ENCODE results near the gene GARNL3. TPM values are rescaled to one million over a fixed set of nuclear protein-coding genes. Genes with fewer than 3 reads are reported as not detected.

The GARNL3 gene
- total RNA-seq, 2 experiments from 2014 or later = 0.63 to 1.8 TPM

- Mint-ChIP-seq H3K27ac (no peak overlapping the region), H3K36me3 (ENCODE audit: low read depth) (no peaks in the 10 kb centered on the region), H3K9me3 (no peaks in the 10 kb centered on the region), H3K4me3 (peak overlapping the region; percentile 34), H3K27me3 (peaks cover 83% of the 10 kb centered on the region), H3K4me1 (ENCODE audit: low read depth) (peaks cover 21% of the 10 kb centered on the region)
- Histone ChIP-seq H3K36me3 (ENCODE audit: insufficient read depth, low read length) (no peaks in the 10 kb centered on the region), H3K27me3 (ENCODE audit: control insufficient read depth in 1 of 2, insufficient read depth in 2 of 2, low read length in 2 of 2) (peaks cover 67 to 78% of the 10 kb centered on the region in 2 experiments), H3K27ac (ENCODE audit: low read depth in 1 of 2, low read length in 2 of 2) (no peak overlapping the region), H3K9me3 (ENCODE audit: control insufficient read depth in 1 of 2, insufficient read depth in 1 of 2, low read length in 2 of 2) (peaks cover 0 to 11% of the 10 kb centered on the region in 2 experiments), H3K4me3 (ENCODE audit: low read length) (no peak overlapping the region), H3K4me1 (ENCODE audit: insufficient read depth, low read length) (peaks cover 28% of the 10 kb centered on the region)
- TF ChIP-seq CTCF (IDR thresholded peaks at IDR 0.05) = no peak
- DNase-seq (no peak), ATAC-seq (ENCODE audit: poor library complexity) (no peak)
- intact Hi-C loops (cut with DNase I, micrococcal nuclease) = loop anchor here in 1 of 2 experiments (2.0 to 5.0 kb wide), 3 partner anchors 27 to 178 kb away; no protein-coding TSS in a partner anchor
- CTCF ChIA-PET = interaction anchor here (0.8 to 1.7 kb wide), 2 partner anchors 8 to 42 kb away, joined by 4 to 13 read pairs; no protein-coding TSS in a partner anchor
- POLR2A ChIA-PET = interaction anchor here (1.7 kb wide), 2 partner anchors 8 to 55 kb away, joined by 13 to 25 read pairs; partner anchors contain the start of genes LRSAM1 and RPL12
Observed at GRCh38 chr9:127395497-127396252, 131.1 kb downstream of the GARNL3 start.

GRCh38 chr9:127396253-127396807, 131.8 kb downstream of the GARNL3 start:
- H3K27me3 Mint-ChIP-seq = peaks cover 87% of the 10 kb centered on the region
- ATAC-seq (ENCODE audit: poor library complexity) (no peak), DNase-seq (no peak)
- H3K27ac ChIP-seq (ENCODE audit: low read depth in 1 of 2, low read length in 2 of 2) = no peak overlapping the region
- no peak for TF ChIP-seq CTCF (IDR thresholded peaks at IDR 0.05)
- intact Hi-C loops (cut with DNase I, micrococcal nuclease) = loop anchor here in 1 of 2 experiments (2.0 to 5.0 kb wide), 3 partner anchors 26 to 179 kb away; no protein-coding TSS in a partner anchor
- peaks cover 0 to 8% of the 10 kb centered on the region in 2 experiments for H3K9me3 ChIP-seq (ENCODE audit: control insufficient read depth in 1 of 2, insufficient read depth in 1 of 2, low read length in 2 of 2)
- no peaks in the 10 kb centered on the region for H3K36me3 ChIP-seq (ENCODE audit: insufficient read depth, low read length)
- no peaks in the 10 kb centered on the region for H3K36me3 Mint-ChIP-seq (ENCODE audit: low read depth)
- no peak overlapping the region for H3K27ac Mint-ChIP-seq
- H3K4me1 Mint-ChIP-seq (ENCODE audit: low read depth) = peaks cover 21% of the 10 kb centered on the region
- ChIA-PET CTCF (interaction anchor here (0.8 to 1.7 kb wide), 5 partner anchors 8 to 172 kb away, joined by 3 to 13 read pairs (median 3); partner anchors contain the start of gene ZNF79), POLR2A (interaction anchor here (1.0 to 1.7 kb wide), 3 partner anchors 8 to 95 kb away, joined by 3 to 25 read pairs (median 13); partner anchors contain the start of genes LRSAM1 and RPL12)
- H3K27me3 ChIP-seq (ENCODE audit: control insufficient read depth in 1 of 2, insufficient read depth in 2 of 2, low read length in 2 of 2) = peaks cover 69 to 81% of the 10 kb centered on the region in 2 experiments
- H3K4me1 ChIP-seq (ENCODE audit: insufficient read depth, low read length) = peaks cover 28% of the 10 kb centered on the region
- peak overlapping the region; percentile 44 for H3K4me3 ChIP-seq (ENCODE audit: low read length)
- no peaks in the 10 kb centered on the region for H3K9me3 Mint-ChIP-seq
- peak overlapping the region; percentile 69 for H3K4me3 Mint-ChIP-seq

- Mint-ChIP-seq H3K27ac (no peak within 1 kb of the TSS), H3K27me3 (peaks cover 87% of the 10 kb centered on the region), H3K4me3 (peak within 1 kb of the TSS; percentile 75), H3K36me3 (ENCODE audit: low read depth) (no peaks in the 10 kb centered on the region), H3K4me1 (ENCODE audit: low read depth) (peaks cover 21% of the 10 kb centered on the region), H3K9me3 (no peaks in the 10 kb centered on the region)
- ChIA-PET POLR2A (interaction anchor here (1.0 to 1.7 kb wide), 3 partner anchors 9 to 96 kb away, joined by 3 to 25 read pairs (median 13); partner anchors contain the start of genes LRSAM1 and RPL12), CTCF (interaction anchor here (0.8 to 1.7 kb wide), 6 partner anchors 9 to 173 kb away, joined by 3 to 13 read pairs (median 4); partner anchors contain the start of genes LRSAM1, RPL12 and ZNF79)
- no peaks in the 10 kb centered on the region for H3K36me3 ChIP-seq (ENCODE audit: insufficient read depth, low read length)
- peaks cover 0 to 8% of the 10 kb centered on the region in 2 experiments for H3K9me3 ChIP-seq (ENCODE audit: control insufficient read depth in 1 of 2, insufficient read depth in 1 of 2, low read length in 2 of 2)
- peak; percentile 63 to 98 (median 76) for DNase-seq
- TF ChIP-seq CTCF (IDR thresholded peaks at IDR 0.05) = peak; percentile 18
- peaks cover 28% of the 10 kb centered on the region for H3K4me1 ChIP-seq (ENCODE audit: insufficient read depth, low read length)
- peaks cover 65 to 83% of the 10 kb centered on the region in 2 experiments for H3K27me3 ChIP-seq (ENCODE audit: control insufficient read depth in 1 of 2, insufficient read depth in 2 of 2, low read length in 2 of 2)
- H3K27ac ChIP-seq (ENCODE audit: low read depth in 1 of 2, low read length in 2 of 2) = no peak within 1 kb of the TSS
- intact Hi-C loops (cut with DNase I, micrococcal nuclease) = loop anchor here (1.0 to 5.0 kb wide), 4 partner anchors 26 to 180 kb away; no protein-coding TSS in a partner anchor
- peak within 1 kb of the TSS; percentile 44 for H3K4me3 ChIP-seq (ENCODE audit: low read length)
- peak; percentile 92 for ATAC-seq (ENCODE audit: poor library complexity)
Observed at GRCh38 chr9:127396808-127397645, 132.5 kb downstream of the GARNL3 start, which contains the start of gene SLC2A8. Gene SLC2A8 (plus strand): TSS chr9:127397169. CDS start chr9:127397231, 62 bp downstream.

Data from CD4-positive, alpha-beta T cell (primary cell).